HG03045 (cell line): ENCODE results near the gene YKT6.
"Not testable (repeated sequence)": the region's sequence is repeated elsewhere in the genome, so short reads cannot be mapped to it uniquely, and the experiment has no call there.

Experiments
- ATAC-seq: cut with Tn5 transposase; IDR thresholded peaks from one replicate; pipeline ENCODE4 v1.9.1; 2021; ENCODE audit warnings: mild to moderate bottlenecking, moderate library complexity; ENCODE audit not compliant: unreplicated experiment

The YKT6 gene

DNA sequence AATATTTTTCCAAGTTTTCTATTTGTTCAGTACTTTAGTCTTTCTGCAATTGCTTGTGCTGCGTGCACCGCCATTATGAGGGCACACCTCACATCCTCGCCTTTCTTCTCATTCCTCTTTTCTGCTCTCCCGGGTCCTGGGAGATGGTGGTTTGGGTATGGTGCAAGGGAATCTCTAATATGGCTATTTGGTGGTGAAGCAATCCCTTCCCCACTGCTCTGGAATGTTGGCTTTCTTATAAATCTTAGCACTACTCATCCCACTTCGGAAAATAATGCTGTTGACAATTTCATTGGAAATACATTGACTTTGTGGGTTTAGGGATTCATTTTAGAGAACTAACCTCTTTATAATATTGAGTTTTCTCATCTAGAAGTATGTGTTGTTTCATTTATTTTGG lies 9.6 kb upstream of the YKT6 start:
- ATAC-seq: no peak

- ATAC-seq: no peak
Observed at GRCh38 chr7:44193011-44193802, 7.6 kb upstream of the YKT6 start.

DNA sequence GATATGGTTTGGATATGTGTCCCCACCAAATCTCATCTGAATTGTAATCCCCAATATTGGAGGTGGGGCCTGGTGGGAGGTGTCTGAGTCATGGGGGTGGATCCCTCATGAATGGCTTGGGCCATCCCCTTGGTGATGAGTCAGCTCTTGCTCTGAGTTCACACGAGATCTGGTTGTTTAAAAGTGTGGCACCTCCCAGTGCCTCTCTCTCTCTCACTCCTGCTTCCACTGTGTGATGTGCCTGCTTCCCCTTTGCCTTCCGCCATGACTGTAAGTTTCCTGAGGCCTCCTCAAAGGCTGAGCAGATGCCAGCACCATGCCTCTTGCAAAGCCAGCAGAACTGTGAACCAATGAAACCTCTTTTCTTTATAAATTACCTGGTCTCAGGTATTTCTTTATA lies 6.7 kb upstream of the YKT6 start:
- ATAC-seq: no peak

DNA sequence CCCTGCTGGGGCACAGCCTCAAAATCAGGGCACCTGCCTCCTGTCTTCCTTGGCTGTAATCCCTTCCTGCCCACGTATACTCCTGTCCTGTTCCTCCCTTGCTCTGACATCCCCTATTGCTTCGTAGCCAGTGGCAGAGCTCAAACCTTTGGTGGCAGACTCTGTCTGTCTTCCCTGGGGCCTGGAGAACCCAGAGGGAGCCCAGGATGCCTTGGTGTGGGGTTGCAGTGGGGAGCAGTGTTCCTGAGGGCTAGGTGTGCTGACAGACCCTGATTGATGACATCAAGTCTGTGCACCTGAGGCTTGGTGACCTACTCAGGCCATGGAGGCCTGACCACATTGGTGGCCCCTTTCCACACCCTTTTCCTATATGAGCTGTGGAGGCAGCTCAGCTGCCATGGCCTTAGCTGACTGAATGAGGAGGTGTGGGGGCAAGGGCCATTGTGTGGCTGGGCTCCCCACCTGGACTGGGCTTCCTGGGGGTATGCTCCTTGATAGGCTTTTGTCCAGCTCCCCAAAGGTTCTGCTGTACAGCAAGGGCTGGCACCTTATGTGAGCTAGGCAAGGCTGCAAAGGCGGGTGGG lies 6.1 kb upstream of the YKT6 start:
- no peak for ATAC-seq

DNA sequence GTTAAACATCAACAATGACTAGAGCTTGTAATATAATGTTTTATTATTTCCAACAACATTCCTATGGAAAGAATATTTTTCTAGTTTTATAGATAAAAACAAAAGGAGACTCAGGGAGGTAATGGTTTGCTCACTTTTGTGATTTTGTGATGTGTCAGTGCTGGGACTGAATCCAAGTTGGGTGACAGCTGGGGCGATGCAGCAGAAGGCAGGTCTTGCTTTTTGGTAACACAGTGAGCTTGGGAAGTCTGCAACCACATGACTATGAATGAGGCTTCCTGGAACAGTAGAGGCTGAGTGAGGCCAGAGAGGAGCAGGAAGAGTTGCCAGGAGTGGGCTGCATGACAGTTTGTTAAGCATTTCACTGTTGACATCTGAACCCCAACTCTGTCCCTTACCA lies 4.9 kb upstream of the YKT6 start:
- no peak for ATAC-seq

- no peak for ATAC-seq
Observed at GRCh38 chr7:44196450-44196872, 4.3 kb upstream of the YKT6 start.

DNA sequence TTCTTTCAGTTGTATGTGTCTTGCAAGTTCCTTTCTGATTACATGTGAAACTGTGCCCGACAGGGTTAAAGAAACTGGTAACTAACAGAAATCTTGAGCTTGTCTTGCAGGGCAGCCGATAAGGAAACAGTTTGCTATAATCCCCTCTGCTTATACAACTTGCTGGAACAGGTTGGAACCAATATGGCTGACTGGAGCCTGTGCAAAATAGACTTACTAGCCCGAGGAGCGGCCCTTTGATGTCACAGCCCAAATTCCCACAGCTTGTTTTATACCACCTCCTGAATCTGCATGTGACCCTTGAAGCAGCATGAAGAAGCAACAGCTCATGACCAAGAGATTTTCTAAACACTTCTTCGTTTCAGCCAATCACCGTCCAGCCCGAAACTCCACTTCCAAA lies 3.3 kb upstream of the YKT6 start:
- no peak for ATAC-seq

DNA sequence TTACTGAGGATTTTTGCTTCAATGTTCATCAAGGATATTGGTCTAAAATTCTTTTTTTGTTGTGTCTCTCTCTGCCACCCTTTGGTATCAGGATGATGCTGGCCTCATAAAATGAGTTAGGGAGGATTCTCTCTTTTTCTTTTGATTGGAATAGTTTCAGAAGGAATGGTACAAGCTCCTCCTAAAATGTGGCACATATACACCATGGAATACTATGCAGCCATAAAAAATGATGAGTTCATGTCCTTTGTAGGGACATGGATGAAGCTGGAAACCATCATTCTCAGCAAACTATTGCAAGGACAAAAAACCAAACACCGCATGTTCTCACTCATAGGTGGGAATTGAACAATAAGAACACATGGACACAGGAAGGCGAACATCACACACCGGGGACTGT lies 615 bp upstream of the YKT6 start:
- not testable (repeated sequence) for ATAC-seq

DNA sequence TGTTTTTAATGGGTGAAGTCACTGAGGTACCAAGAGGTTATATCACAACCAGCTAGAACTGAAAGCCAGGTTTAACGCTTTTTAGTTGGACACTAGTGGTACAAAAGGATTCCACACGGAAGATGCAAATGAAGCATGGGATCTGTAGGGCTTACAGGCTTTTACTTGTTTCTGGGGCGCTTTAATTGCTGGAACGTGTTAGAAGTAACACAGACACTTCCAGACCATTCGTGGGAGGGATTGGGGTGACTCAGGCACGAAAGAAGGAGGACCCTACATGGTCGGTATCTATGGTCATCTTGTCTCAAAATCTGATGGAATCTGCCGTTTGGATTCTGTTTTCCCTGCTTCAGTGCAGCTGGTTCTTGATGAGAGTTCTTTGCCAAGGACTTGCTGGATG lies 1.0 kb downstream of the YKT6 start:
- ATAC-seq: no peak

GRCh38 chr7:44206008-44206407 lies 5.2 kb downstream of the YKT6 start:
- ATAC-seq: no peak

- no peak for ATAC-seq
Observed at GRCh38 chr7:44208085-44208484, 7.3 kb downstream of the YKT6 start.

GRCh38 chr7:44210107-44210506 lies 9.3 kb downstream of the YKT6 start:
- ATAC-seq: no peak

DNA sequence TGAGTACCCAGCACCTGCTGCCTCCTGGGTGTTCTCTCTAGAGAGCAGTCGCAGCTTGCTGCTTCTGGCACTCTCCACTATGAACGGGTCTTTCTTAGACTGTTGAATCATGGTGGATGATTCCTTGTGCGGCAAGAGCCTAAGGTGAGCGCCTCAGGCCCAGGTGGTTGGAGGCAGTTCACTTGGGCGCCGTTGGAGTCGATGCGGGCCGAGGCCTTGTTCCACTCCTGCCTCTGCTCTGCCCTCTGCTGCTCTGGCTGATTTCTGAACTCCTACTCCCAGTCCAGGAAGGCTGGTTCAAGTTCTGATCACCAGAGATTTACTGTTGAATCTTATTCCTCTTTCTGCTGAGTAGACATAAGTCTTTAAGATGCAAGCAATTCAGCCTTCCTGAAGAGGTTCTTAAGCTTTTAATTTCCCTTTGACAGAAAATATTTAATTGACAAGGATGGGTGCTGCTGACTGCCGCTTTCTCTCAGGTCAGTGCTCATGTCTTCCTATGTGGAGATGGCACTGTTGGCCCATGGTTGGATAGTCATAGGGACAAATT lies 10.4 kb downstream of the YKT6 start:
- ATAC-seq: no peak

DNA sequence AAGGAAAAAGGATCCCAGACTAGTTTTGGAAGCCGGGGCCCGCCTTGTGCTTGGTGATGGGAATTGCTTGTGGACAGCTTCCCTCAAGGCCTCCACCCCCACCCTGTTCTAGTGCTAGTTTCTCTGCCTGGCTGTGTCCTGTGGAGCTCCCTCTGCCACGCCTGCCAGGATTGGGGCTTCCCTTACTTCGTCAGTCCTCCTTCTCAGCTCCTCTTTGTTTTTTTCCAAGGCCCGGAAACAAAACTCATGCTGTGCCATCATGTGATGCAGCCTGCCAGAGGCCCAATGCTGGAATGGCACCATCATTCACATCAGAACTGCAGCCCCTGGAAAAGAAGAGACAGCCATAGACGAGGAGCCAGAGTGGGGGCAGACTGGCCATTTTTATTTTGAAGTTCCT lies 11.2 kb downstream of the YKT6 start:
- ATAC-seq: no peak

GRCh38 chr7:44212581-44213184 lies 11.9 kb downstream of the YKT6 start:
- ATAC-seq: no peak

GRCh38 chr7:44213206-44213876 lies 12.6 kb downstream of the YKT6 start:
- ATAC-seq: no peak

DNA sequence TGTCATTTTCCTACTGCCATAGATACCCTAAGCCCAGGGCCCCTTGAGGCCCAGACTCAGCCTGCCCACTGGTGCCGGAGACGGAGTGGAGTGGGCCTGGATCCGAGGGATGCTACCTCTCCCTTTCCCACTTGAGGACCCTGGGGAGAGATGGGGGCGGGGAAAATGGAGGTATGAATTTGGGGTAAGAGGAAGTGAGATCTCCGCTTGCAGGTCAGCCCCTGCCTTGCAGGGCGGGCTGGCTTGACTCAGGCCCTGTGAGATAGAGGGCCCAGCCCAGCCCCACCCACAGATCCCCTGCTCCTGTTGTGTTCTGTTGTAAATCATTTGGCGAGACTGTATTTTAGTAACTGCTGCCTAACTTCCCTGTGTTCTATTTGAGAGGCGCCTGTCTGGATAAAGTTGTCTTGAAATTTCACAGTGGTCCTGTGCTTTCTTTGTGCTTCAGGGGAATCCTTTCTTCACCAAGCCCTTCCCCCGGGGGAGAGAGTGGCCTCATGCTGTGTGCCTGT lies 13.2 kb downstream of the YKT6 start:
- ATAC-seq: no peak

DNA sequence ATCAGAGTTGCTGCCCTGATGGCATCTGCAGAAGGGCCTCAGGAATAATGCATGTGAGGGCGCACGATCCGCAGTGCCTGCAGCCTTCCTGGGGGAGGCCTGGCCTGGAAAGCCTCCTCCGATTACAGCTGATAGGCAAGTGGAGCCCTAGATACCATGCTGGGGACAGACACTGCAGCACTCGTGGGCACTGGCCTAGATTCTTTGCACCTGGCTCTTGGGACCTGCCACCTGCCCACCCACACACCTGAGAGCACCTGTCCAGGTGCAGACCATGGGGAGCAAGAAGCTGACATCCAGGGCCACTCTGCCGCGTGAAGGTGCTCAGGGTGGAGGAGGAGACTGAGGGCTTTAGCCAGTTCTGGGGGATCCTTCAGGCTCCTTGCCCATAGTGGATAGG lies 14.8 kb downstream of the YKT6 start:
- no peak for ATAC-seq

DNA sequence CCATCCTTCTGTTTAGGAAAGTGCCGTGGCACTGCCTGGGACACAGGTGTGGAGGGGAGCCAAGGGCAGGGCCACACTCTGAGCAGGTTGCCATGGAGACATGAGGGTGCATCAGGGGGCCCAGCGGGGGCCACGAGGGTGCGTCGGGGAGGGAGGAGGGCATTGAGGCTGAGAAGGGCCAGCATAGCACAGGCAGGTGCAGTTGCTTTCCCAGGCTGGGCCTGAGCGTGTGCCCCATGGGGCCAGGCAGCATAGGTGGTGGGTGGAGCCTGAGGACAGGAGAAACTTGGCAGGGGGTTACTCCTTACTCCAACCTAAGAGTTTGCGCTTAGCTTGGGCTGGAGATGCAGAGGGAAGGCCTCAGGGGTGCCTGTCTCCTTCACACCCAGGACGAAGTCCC lies 15.2 kb downstream of the YKT6 start:
- ATAC-seq: no peak

DNA sequence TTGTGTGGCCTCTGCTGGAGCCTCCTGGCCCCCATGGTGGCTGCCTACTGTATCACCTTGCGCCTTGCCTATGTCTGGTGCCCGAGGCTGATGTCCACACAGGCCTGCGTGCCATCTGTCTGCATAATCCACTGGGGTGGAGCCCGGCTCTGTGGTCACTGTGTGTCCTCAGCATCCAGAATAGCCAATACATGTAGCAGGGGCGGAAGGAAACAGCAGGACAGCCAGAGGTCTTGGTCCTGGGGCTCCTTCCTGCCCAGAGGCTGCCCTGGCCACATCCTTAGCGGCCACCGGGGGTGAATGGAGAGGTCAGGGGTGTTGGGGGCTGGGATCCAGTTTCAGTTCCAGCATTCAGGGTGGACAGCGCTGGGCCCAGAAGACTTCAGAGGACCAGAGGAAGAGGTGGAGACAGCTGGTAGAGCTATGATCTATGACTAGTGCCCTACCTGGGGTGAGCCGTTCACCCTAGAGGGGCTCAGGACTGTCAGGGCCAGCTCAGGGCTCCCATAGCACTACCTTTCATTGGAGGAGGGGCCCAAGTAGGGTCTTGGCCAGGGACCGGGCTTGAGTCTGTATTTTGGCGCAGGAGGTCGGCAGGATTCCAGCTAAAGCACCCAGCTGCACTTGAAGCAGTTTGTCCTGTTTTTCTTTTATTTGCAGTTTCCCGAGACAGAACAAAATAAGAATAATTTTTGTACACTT lies 15.9 kb downstream of the YKT6 start:
- no peak for ATAC-seq

DNA sequence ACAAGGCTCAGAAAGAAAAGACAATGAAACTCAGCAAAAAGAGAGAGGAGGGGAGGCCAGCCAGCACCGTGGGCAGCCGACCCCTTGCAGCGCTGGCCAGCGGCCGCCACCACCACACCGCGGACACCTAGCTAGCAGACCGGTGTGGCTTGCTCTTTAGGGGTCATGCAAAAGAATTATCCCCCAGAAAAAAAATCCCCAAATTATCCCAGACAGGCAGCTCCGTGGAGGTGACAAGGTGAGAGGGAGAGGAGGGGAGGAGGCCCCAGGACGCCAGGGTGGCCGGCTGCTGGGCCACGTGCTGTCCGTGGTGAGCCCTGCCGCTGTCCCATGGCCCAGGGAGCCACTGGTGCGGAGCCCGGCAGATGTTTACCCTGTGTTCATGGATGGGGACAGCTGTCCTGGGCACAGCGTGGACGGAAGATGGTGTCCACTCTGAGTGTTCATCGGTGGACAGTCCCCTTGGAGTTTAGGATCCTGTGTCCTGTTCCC lies 16.5 kb downstream of the YKT6 start:
- no peak for ATAC-seq
